A204.1 (cell line): ENCODE data around the gene ATP5PB.

Experiments used
- FAIRE-seq: peaks from 2 replicates; lab custom pipeline; 2012; peaks lifted over from hg19 to GRCh38; lab: Jason Lieb, UNC

ATP5PB gene

GRCh38 chr1:111476214-111476613, 26.9 kb downstream of the ATP5PB start:
- FAIRE-seq: no peak

GRCh38 chr1:111476761-111477309, 27.6 kb downstream of the ATP5PB start:
- FAIRE-seq: no peak

- no peak for FAIRE-seq
Measured at GRCh38 chr1:111480674-111481073, 31.4 kb downstream of the ATP5PB start.

DNA sequence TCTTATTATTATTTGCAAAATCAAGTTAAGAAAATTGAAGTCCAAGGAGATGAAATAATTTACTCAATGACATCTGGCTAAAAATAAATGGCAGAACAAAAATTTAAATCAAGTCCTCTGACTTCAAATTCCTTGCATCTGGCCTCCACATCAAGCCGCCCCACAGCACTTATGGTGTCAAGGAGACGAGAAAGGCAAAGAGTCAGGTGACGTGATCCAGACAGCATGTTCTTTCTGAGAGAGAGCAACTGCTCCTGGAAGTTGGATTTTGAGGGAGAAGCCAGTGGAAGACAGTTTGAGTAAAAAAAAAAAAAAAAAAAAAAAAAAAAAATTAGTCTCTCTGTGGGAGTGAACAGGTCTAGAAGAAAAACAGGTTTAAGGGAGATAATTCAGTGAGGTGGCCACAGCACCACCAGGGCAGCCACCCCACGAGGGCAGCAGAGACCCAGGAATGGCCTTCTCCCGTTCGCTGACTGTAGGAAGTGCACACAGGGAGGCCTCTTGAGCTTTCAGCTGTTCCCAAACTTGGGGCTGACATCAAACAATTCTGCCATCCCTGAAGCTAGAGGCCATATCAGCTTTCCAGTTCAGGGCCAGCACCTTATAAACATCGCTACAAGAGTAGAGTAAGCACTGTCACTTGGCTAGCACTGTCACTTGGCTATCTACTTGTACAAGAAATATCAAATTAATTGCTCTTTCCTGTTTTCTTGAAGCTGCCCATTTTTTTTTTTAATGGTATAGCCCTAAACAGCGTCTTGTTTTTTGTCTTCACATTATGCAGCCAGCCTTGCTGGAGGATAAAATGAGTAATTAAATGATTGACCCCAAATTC, 32.3 kb downstream of the ATP5PB start:
- FAIRE-seq: no peak

DNA sequence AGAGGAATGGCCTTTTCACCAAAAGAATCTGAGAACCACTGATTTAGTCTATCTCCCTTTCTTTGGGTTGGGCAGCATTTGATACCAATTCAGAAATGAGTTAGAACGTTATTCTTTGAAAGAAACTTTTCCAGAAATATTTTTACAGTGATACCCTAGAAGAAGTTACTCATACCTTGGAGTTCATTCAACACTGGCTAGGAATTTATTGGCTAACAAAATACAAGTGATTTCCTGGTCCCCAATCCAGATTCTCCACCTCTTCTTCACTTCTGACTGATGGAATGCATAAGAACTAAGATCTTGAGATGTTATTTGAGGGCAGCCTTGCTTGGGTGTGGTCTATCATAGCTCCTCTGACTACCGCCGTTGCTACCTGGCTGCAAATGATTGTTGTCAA, 33.9 kb downstream of the ATP5PB start:
- FAIRE-seq: no peak

DNA sequence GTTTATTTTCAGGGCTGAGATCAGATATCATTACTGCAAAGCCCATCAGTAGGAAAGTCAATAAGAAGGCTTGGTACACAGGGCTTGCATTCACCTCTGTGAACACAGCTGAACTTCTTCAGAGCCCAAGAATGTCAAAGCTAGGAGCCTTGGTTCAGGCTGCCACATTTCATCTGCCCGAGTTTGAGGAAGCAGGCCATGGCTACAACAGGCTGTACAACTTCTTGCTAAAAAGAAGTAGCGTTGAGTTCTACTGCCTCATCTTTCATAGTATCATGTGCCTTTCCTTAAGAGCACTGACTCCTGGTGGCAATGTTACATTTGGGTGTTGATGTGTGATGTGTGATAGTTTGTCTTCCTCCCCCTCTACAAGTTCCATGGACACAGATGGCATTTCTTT, 34.6 kb downstream of the ATP5PB start:
- FAIRE-seq: no peak

- FAIRE-seq: no peak
Measured at GRCh38 chr1:111484391-111485026, 35.2 kb downstream of the ATP5PB start.

DNA sequence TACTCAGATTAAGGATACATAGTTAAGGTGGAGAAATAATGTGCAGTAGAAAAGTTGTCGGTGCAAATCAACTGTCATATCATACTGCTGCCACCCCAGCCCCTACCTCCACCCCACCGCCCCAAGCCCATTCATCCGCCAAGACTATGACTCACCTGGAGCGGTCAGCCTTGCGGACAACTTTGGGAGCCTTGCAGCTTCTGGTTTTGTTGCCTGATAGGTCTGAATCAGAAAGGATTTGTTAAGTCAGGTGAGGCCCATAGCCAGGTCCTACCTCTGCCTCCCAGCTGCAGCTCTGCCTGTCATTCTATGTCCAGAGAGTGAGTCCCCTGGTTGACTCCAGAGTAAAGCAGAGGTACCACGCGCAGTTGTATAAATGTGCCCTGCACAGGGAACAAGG, 37.2 kb downstream of the ATP5PB start:
- no peak for FAIRE-seq

DNA sequence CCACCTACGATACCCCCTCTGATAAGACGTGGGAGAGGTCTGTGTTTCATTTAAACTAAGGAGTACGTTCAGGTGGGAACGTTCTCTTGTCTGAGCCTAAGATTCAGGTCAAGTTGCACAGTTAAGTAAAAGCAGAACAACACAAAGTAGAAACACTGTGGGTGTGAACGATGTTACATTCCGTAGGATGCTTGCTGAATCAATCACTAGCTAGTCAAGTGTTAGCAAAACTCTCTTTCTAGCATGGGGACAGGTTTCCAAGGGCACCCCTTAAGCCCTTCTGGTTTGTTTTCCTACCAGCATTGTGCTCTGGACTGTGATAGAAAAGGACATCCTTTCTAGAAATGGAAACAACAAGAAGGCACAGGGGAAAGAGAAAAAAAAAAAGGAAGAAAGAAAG, 37.9 kb downstream of the ATP5PB start:
- FAIRE-seq: no peak

- no peak for FAIRE-seq
Measured at GRCh38 chr1:111488669-111489068, 39.4 kb downstream of the ATP5PB start.

DNA sequence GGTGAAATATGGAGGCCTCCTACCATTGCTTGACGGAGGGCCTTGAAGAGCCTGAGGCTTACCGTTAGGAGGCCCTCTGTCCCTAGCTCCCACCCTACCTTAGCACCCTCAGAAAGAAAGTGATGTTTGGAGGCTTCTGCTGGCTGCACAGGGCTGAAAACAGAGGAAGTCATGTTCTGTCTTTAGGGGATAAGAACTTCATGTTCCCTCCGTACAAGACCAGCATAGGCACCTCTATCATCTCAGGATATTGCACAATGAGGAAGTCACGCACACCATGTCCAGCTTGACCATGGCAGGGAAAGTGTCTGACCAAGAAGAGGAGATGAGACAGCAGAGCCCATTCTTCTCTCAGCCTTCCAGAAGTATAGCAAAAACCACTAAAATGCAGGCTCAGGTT, 40.3 kb downstream of the ATP5PB start:
- no peak for FAIRE-seq

DNA sequence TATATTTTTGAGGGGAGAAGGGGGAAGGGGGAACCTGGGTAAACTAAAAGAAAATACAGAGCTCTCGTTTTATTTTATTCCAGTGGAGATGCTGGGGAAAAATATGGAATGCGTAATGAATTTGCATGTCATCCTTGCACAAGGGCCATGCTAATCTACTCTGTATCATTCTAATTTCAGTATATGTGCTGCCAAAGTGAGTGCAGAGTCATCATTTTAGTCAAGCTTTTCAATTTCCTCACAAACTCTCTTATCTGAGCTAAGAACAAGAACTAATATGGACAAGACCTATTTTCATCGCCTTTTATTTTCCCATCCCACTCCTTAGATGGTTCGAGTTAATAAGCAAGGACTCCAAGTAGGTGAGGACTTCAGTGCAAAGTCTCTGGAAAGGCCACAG, 41.0 kb downstream of the ATP5PB start:
- FAIRE-seq: no peak

GRCh38 chr1:111491070-111491469, 41.8 kb downstream of the ATP5PB start:
- no peak for FAIRE-seq

DNA sequence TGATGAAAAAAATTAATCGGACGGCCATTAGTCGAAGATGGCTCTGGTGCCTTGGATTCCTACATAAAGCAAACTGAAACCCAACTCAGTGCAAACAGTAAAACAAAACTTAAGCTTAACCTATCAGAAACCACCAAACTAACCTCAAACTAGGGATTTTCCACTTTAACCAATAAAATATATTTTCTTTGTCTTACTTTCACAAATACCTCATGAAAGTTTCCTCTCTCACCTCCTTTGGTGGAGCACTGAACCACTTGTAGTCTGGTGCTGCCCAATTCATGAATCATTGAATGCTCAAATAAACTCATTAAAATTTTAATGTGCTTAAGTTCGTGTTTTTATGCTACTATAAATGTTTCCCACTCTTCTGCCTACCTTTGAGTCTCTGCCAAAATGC, 47.1 kb downstream of the ATP5PB start:
- FAIRE-seq: no peak

- FAIRE-seq: no peak
Measured at GRCh38 chr1:111497592-111497991, 48.3 kb downstream of the ATP5PB start.

DNA sequence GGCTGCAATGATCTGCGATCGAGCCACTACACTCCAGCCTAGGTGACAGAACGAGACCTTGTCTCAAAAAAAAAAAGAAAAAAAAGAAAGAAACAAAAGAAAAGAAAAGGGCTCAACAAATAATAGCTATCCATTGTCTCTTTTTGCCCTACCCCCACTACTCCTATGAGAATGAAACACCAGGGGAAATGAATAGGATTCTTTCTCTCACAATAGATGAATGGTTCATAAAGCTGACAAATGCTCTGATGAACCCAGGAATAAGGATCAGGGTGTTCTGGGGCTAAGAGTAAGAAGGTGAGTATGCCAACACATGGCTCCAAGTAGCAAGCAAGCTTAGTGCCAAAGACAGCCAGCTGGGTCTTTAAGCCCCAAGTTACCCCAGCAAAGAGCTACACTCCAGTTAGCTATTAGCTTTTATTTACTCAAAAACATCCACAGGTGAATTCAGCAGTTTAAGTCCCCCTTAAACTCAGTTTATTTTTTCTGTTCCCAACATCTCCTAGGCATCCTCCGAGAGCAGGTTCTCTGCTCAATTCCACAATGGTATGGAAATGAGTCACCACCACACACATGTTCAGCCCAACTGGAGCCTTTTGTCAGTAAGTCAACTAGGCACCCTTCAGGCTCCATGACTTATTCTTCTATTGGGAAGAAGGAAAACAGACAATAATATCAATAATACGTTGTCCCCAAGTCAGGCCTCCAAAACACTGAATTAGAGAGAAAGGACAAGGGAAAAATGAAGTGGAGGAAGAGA, 49.9 kb downstream of the ATP5PB start:
- no peak for FAIRE-seq

DNA sequence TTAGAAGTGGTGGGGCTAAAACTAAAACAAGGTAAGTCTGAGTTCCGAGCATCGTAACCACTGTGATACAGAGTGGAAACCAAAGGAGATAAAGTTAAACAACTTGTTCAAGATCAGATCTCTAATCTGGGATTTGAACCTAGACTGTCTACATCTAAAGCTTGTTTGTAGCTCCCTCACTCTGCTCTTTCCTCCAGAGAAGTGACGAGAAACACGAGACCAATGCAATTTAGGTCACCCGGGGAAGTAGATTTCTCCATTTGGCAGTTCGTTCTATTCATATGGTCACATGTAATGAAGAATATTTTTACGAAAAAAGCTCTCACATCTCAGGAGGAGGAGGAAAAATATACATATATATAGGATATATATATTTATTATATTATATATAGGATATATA, 52.4 kb downstream of the ATP5PB start:
- FAIRE-seq: no peak

DNA sequence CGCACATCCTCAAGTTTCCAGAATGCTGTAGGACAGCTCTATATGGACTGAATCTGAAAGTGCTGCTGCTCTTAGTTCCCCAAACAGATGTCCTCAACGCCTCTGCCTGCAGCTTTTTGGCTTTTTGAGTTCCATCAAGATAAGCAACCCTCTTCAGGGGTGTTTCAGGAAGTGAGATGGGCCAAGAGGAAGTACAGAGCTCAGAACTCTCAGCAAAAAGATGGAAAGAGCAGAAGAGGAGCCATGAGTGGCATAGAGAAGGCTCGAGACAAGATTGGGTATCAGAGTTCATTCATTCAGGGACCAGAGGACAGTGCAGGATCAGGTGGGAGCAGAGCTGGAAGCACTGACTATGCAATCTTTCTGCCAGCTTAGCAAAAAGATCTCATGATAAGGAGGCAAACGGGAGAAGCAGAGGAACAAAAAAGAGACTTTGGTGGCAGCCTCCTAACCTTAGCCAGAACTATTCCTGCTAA, 54.4 kb downstream of the ATP5PB start, which contains the start of the genes ADORA3 and TMIGD3:
ADORA3 (minus strand) TSS at position 49 of the 476 bp plus-strand sequence. CDS start 279 bp downstream, outside the sequence.
TMIGD3 (minus strand) TSS at position 49 of the 476 bp plus-strand sequence. CDS start 279 bp downstream, outside the sequence.
- no peak for FAIRE-seq

DNA sequence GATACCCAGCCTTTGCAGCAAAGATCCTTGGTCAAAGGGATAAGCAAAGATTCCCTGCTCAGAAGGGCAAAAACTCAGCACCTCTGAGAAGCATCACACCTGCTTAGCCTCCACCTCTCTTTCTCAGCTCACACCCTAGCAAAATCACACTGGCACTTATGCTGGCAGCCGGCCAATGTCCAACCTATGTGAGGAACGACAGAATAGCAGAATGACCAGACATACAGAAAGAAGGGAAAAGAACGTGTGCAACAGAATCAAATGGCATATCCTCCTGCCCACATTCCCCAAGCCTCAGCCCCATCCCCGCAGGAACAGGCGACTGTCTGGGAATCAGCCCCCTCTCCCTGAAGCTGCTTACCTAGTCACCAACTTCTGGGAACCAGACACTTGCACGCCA, 54.8 kb downstream of the ATP5PB start:
- FAIRE-seq: no peak

DNA sequence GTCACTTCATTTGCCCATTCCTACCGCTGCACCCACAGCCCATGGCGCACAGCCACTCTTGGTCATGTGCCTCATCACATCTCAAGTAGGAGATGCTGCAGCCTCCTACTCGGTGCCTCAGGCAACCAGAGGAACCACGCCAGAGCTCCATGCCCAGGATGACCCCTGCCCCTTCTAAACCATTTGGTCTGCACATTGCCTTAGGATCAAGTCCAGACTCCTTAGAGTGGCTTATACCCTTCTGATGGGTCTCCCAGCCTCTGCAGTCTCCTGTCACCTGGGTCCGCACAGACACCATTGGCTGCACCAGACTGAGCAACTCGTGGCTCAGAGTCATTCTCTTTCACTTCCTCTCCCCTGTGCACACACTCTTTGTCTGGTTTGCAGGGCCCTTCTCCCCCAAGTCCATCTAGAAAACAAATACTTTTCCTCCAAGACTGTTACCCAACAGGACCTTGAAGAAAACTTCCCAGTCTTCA, 56.4 kb downstream of the ATP5PB start:
- FAIRE-seq: no peak

DNA sequence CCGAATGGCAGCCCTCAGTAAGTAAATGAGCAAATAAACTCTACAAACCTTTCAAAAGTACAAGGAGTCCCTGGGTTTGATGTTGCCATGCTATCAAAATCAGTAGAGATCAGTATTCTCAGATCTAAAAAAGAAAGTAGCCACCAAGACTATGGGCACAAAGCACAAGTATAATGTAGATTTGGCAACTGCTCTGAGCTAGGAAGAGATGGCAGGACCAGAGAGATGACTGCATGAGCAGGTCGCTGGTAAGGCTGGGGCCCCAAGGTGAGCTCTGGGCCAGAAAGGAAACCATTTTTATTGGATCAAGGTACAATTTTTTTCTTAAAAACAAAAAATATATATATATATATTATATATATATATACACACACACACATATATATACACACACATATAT, 57.3 kb downstream of the ATP5PB start:
- no peak for FAIRE-seq
